A549 treated with GW870086 at 1 μM for 4 hours (cell line): Measurements from ENCODE around the gene MED10. TPM values are rescaled to one million over a fixed set of nuclear protein-coding genes. Genes with fewer than 3 reads are reported as not detected.

Experiments used
- total RNA-seq: library from RNA; stranded (reverse); fragments of 200-300 nt; extraction: Qiagen RNA extraction; gene quantifications from 5 replicates; pipeline ENCODE4 v1.2.3, GENCODE V29; 2022; ENCODE audit warnings: low read depth

The MED10 gene
- 74.7 to 82.3 TPM (median 75.2 TPM) in 5 replicates for total RNA-seq

GRCh38 chr5:6377905-6378765 is at the start of gene MED10:
MED10 (minus strand) TSS chr5:6378547; CDS start chr5:6378483, 64 bp downstream.

Other genes with a start within 250 kb of the MED10 start
- 0.11 to 0.23 TPM (median 0.20 TPM) in 5 replicates for gene UBE2QL1, start 70.3 kb upstream of the MED10 start, total RNA-seq